CD4-positive, alpha-beta T cell (primary cell): ENCODE measurements around the gene METTL6. TPM values are rescaled to one million over a fixed set of nuclear protein-coding genes. Genes with fewer than 3 reads are reported as not detected.
A peak's percentile ranks its signal among the peaks of the same experiment; 100 is the strongest.

Source experiments
- ATAC-seq: fragments of 200-7000 bp; cut with Tn5 transposase; one replicate; pipeline ENCODE4 v1.10.0; 2022; ENCODE audit warnings: mild to moderate bottlenecking; ENCODE audit not compliant: poor library complexity
- CTCF ChIA-PET: fragments of 350-600 bp; sonication (Branson Sonifier 250); formaldehyde crosslinking; loops from one replicate; lab custom pipeline; 2021; ENCODE audit warnings: antibody characterized with exemption, inconsistent platforms; lab: Charles Lee
- POLR2A ChIA-PET: fragments of 350-600 bp; sonication (Branson Sonifier 250); formaldehyde crosslinking; loops from one replicate; lab custom pipeline; 2021; ENCODE audit warnings: antibody characterized with exemption, inconsistent platforms; lab: Charles Lee
- DNase-seq, 14 experiments: peaks; one replicate each; pipeline ENCODE4 v3.0.0-alpha.2; 2013 to 2020; ENCODE audit warnings: mixed read lengths in 2 of 14
- H3K27ac ChIP-seq, 2 donors: one replicate each; pipeline versions ENCODE4 v1.5.1 to v1.7.0; 2013; ENCODE audit warnings: low read length in 2 of 2, low read depth in 1 of 2, mild to moderate bottlenecking in 1 of 2
- H3K27me3 ChIP-seq, 2 experiments: 1 replicate in 1 of 2; 2 replicates in 1 of 2; pipeline versions ENCODE4 v1.6.1 to v1.7.0; 2013; ENCODE audit warnings: low read length in 2 of 2, control low read depth in 1 of 2, mild to moderate bottlenecking in 1 of 2, moderate library complexity in 1 of 2; ENCODE audit not compliant: insufficient read depth in 2 of 2, control insufficient read depth in 1 of 2
- H3K36me3 ChIP-seq: one replicate; pipeline ENCODE4 v1.6.1; 2013; ENCODE audit warnings: low read length, control low read depth; ENCODE audit not compliant: insufficient read depth
- H3K4me1 ChIP-seq: one replicate; pipeline ENCODE4 v1.6.1; 2013; ENCODE audit warnings: low read length, control low read depth; ENCODE audit not compliant: insufficient read depth
- H3K4me3 ChIP-seq: one replicate; pipeline ENCODE4 v1.5.1; 2013; ENCODE audit warnings: mild to moderate bottlenecking, low read length, moderate library complexity
- H3K9me3 ChIP-seq, 2 experiments: 1 replicate in 1 of 2; 2 replicates in 1 of 2; pipeline versions ENCODE4 v1.6.1 to v1.7.0; 2013; ENCODE audit warnings: low read length in 2 of 2, mild to moderate bottlenecking in 2 of 2, control low read depth in 1 of 2, moderate library complexity in 1 of 2; ENCODE audit not compliant: control insufficient read depth in 1 of 2, insufficient read depth in 1 of 2
- H3K27ac Mint-ChIP-seq: one replicate; pipeline ENCODE4 v1.8.0; 2020; ENCODE audit warnings: mixed read lengths
- H3K27me3 Mint-ChIP-seq: one replicate; pipeline ENCODE4 v1.8.0; 2021; ENCODE audit warnings: mixed read lengths
- H3K36me3 Mint-ChIP-seq: one replicate; pipeline ENCODE4 v1.8.0; 2021; ENCODE audit warnings: low read depth, mixed read lengths
- H3K4me1 Mint-ChIP-seq: one replicate; pipeline ENCODE4 v1.8.0; 2021; ENCODE audit warnings: low read depth, mixed read lengths
- H3K4me3 Mint-ChIP-seq: one replicate; pipeline ENCODE4 v1.8.0; 2020; ENCODE audit warnings: mild to moderate bottlenecking, mixed read lengths
- H3K9me3 Mint-ChIP-seq: one replicate; pipeline ENCODE4 v1.8.0; 2020; ENCODE audit warnings: mixed read lengths
- CTCF ChIP-seq: fragments of 200-600 bp; IDR thresholded peaks from one replicate; pipeline ENCODE4 v1.8.0; 2022; ENCODE audit warnings: antibody characterized with exemption, mild to moderate bottlenecking
- intact Hi-C, 2 experiments: fragments of 100-400 bp; cut with DNase I in 1 of 2; cut with micrococcal nuclease in 1 of 2; formaldehyde crosslinking; loops; one replicate each; pipeline versions ENCODE4 v1.15.1 to v1.9.0; 2023 to 2025; cut with DNase I, micrococcal nuclease
- total RNA-seq, 174 experiments: library from RNA in 2 of 174; stranded (reverse) in 2 of 174; gene quantifications; one replicate each; pipeline ENCODE4 v1.2.3 and lab custom pipeline; 2021 to 2026

The METTL6 gene
- total RNA-seq, 2 experiments from 2014 or later, result 4.7 to 5.7 TPM

GRCh38 chr3:15443826-15444524, 16.6 kb upstream of the METTL6 start:
- no peaks in the 10 kb centered on the region for H3K4me1 Mint-ChIP-seq
- Histone ChIP-seq H3K9me3 (no peaks in the 10 kb centered on the region), H3K27ac (no peak overlapping the region), H3K4me1 (peaks cover 4% of the 10 kb centered on the region), H3K4me3 (no peak overlapping the region), H3K36me3 (peaks cover 44% of the 10 kb centered on the region), H3K27me3 (no peaks in the 10 kb centered on the region)
- no peak overlapping the region for H3K4me3 Mint-ChIP-seq
- no peaks in the 10 kb centered on the region for H3K9me3 Mint-ChIP-seq
- ChIA-PET CTCF (no interaction called here), POLR2A (interaction anchor here (0.6 kb wide), 1 partner anchor 24 kb away, joined by 4 read pairs; no protein-coding TSS in a partner anchor)
- no peak overlapping the region for H3K27ac Mint-ChIP-seq
- no peak for DNase-seq
- no peak for ATAC-seq
- H3K27me3 Mint-ChIP-seq, result no peaks in the 10 kb centered on the region
- H3K36me3 Mint-ChIP-seq, result peaks cover 53% of the 10 kb centered on the region
- intact Hi-C loops, result no loop called here
- no peak for TF ChIP-seq CTCF

- H3K4me1 Mint-ChIP-seq, result no peaks in the 10 kb centered on the region
Observed at GRCh38 chr3:15440891-15441290, 13.5 kb upstream of the METTL6 start.

GRCh38 chr3:15439476-15439875, 12.1 kb upstream of the METTL6 start:
- Mint-ChIP-seq H3K4me3 (no peak overlapping the region), H3K4me1 (no peaks in the 10 kb centered on the region), H3K27ac (no peak overlapping the region), H3K36me3 (peaks cover 94% of the 10 kb centered on the region), H3K9me3 (no peaks in the 10 kb centered on the region), H3K27me3 (no peaks in the 10 kb centered on the region)
- no peak overlapping the region for H3K27ac ChIP-seq
- H3K4me3 ChIP-seq, result no peak overlapping the region
- H3K27me3 ChIP-seq, result no peaks in the 10 kb centered on the region
- ATAC-seq (no peak), DNase-seq (no peak)
- CTCF ChIA-PET, result interaction anchor here (0.8 kb wide), 1 partner anchor 107 kb away, joined by 3 read pairs; the partner anchor contains the start of gene SH3BP5
- H3K9me3 ChIP-seq, result no peaks in the 10 kb centered on the region
- intact Hi-C loops, result loop anchor here in 1 of 2 experiments (5.0 to 10.0 kb wide), 3 partner anchors 115 to 775 kb away; no protein-coding TSS in a partner anchor
- H3K4me1 ChIP-seq, result peaks cover 4% of the 10 kb centered on the region
- TF ChIP-seq CTCF, result no peak
- H3K36me3 ChIP-seq, result peaks cover 88% of the 10 kb centered on the region
- POLR2A ChIA-PET, result no interaction called here

More at GRCh38 chr3:15440891-15441290, 13.5 kb upstream of the METTL6 start:
- Histone ChIP-seq H3K4me1 (peaks cover 4% of the 10 kb centered on the region), H3K27me3 (no peaks in the 10 kb centered on the region), H3K4me3 (no peak overlapping the region), H3K36me3 (peaks cover 74% of the 10 kb centered on the region), H3K9me3 (no peaks in the 10 kb centered on the region), H3K27ac (no peak overlapping the region)
- ChIA-PET POLR2A (no interaction called here), CTCF (no interaction called here)
- no peak overlapping the region for H3K4me3 Mint-ChIP-seq
- peaks cover 82% of the 10 kb centered on the region for H3K36me3 Mint-ChIP-seq
- no peak for TF ChIP-seq CTCF
- ATAC-seq (no peak), DNase-seq (peak in 2 of 14 experiments; percentile 35 to 47)
- H3K27me3 Mint-ChIP-seq, result no peaks in the 10 kb centered on the region
- H3K9me3 Mint-ChIP-seq, result no peaks in the 10 kb centered on the region
- intact Hi-C loops, result no loop called here
- H3K27ac Mint-ChIP-seq, result peak overlapping the region; percentile 22
